ENCODE measurements around the gene MAP3K7. TPM values are rescaled to one million over a fixed set of nuclear protein-coding genes. Genes with fewer than 3 reads are reported as not detected.

The MAP3K7 gene
- total RNA-seq (2016; rRNA removed; fragmentation: Illumina TruSeq; extraction: Trizol), result 24.4 and 29.6 TPM in 2 replicates
- 3.9 TPM in 2 replicates for total RNA-seq (2016; cell fraction: cytosol; rRNA removed; fragmentation: Illumina TruSeq; extraction: Trizol; ENCODE audit: low read depth)
- total RNA-seq (2016; cell fraction: insoluble cytoplasmic fraction; rRNA removed; fragmentation: Illumina TruSeq; extraction: Trizol), result 22.6 and 28.8 TPM in 2 replicates
- 11.5 and 12.4 TPM in 2 replicates for total RNA-seq (2016; cell fraction: membrane; rRNA removed; fragmentation: Illumina TruSeq; extraction: Trizol)
- 36.1 and 36.5 TPM in 2 replicates for total RNA-seq (2016; cell fraction: nucleus; rRNA removed; fragmentation: Illumina TruSeq; extraction: Trizol)
- 22.0 and 24.1 TPM in 2 replicates for polyA plus RNA-seq (2011; rRNA removed)
- polyA plus RNA-seq (2011; cell fraction: cytosol; rRNA removed), result 8.9 and 12.7 TPM in 2 replicates
- 38.1 and 41.8 TPM in 2 replicates for polyA plus RNA-seq (2011; cell fraction: nucleus; rRNA removed)
- polyA plus RNA-seq (2012), result 13.8 and 18.7 TPM in 2 replicates
- polyA plus RNA-seq (2016; cell fraction: cytosol; fragmentation: Illumina TruSeq; extraction: Trizol; ENCODE audit: low read depth), result 1.4 and 2.1 TPM in 2 replicates
- polyA plus RNA-seq (2016; cell fraction: insoluble cytoplasmic fraction; fragmentation: Illumina TruSeq; extraction: Trizol; ENCODE audit: low read depth), result 30.8 and 32.7 TPM in 2 replicates
- 6.8 and 6.9 TPM in 2 replicates for polyA plus RNA-seq (2016; cell fraction: membrane; fragmentation: Illumina TruSeq; extraction: Trizol; ENCODE audit: low read depth)
- polyA plus RNA-seq (2016; cell fraction: nucleus; fragmentation: Illumina TruSeq; extraction: Trizol; ENCODE audit: insufficient read depth, low read depth), result 46.8 and 49.3 TPM in 2 replicates
- 13.7 and 18.2 TPM in 2 replicates for polyA minus RNA-seq (2011; rRNA and poly(A)+ RNA removed; ENCODE audit: low replicate concordance)
- 10.4 and 10.6 TPM in 2 replicates for polyA minus RNA-seq (2011; cell fraction: cytosol; rRNA and poly(A)+ RNA removed)
- 81.5 and 83.7 TPM in 2 replicates for polyA minus RNA-seq (2011; cell fraction: nucleus; rRNA and poly(A)+ RNA removed)
- Bru-seq, nascent RNA, result percentile 86 among the genes with signal in this experiment
- percentile 80 among the genes with signal in this experiment for BruChase-seq, experiment 1, labeled RNA remaining after a 6-hour chase
- percentile 81 among the genes with signal in this experiment for BruChase-seq, experiment 2, labeled RNA remaining after a 2-hour chase
- long read RNA-seq, experiment 1, full-length matches to known transcripts, result 27 of 42 reads
- long read RNA-seq, experiment 1, partial matches to known transcripts, result 5 of 42 reads
- long read RNA-seq, experiment 1, other reads (novel, unspliced or antisense), result 10 of 42 reads
- long read RNA-seq, experiment 2, full-length matches to known transcripts, result 10 of 37 reads
- long read RNA-seq, experiment 2, partial matches to known transcripts, result 1 of 37 reads
- long read RNA-seq, experiment 2, other reads (novel, unspliced or antisense), result 26 of 37 reads

DNA sequence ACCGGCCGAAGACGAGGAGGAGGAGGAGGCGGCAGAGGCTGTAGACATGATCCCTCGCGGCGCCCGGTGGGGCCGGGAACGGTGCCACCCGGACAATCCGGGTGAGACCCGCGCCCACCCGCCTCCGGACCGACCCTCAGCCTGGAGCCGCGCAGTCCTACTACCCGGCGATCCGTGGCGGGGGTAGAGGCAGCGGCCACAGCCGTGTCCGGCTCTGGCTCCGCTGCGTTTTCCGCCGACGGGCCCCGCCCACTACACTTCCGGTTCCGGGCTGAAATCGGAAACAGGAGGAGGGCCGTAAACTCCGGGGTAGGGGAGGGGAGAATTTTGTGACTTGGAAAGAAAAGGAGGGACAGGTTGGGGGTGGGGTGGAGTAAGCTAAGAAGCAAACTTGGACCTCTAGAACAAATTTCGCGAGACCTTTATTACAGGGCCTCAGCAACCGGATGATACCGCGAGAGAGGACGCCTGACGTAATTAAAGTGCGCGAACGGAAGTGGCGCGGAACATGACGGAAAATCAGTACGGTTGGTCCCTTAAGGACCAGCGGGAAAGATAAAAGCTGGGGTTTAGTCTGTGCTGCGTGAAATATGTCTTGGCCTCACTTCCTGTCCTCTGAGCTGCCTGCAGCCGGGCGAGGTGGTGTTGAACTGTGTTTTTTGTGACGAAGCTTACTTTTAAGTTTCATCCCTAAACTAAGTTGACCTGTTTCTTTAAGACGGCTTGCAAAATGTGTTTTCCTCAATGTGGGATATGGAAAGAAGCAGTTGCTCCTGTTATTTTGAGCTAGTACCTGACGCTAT is at the start of gene MAP3K7:
TSS of gene MAP3K7 (minus strand) at position 237 of the 803 bp plus-strand sequence. CDS start at position 48, 189 bp downstream.
- no peaks in the 10 kb centered on the region for H3K9me3 ChIP-seq (ENCODE audit: low read length)
- FAIRE-seq (peak; percentile 89), ATAC-seq (peak; percentile 97), DNase-seq (ENCODE audit: low spot score) (peak; percentile 95)
- 2% methylated on average over 23 of the region's 58 CpGs for WGBS (ENCODE audit: low lambda C conversion rate)
- BruUV-seq (replicated peaks), result no TSS peak
- H3K9ac ChIP-seq (ENCODE audit: insufficient read depth, low read depth, low read length), result peak within 1 kb of the TSS; percentile 96
- no peaks in the 10 kb centered on the region; a peak in 1 of 5 replicates for H3K27me3 ChIP-seq (ENCODE audit: control insufficient read depth in 1 of 2, insufficient read depth in 2 of 2, low read length in 2 of 2)
- in situ Hi-C loops (cut with HindIII; ENCODE audit: extremely low pct_ligation_motif_present, low pct_unique_long_range_greater_than_20kb), result no loop called here
- intact Hi-C loops (cut with micrococcal nuclease; ENCODE audit: unreplicated experiment), result loop anchor here (2.0 to 10.0 kb wide), 2 partner anchors 84 to 642 kb away; no protein-coding TSS in a partner anchor
- peaks cover 44% of the 10 kb centered on the region for H3K79me2 ChIP-seq (ENCODE audit: insufficient read depth, low read length)
- ChIA-PET CTCF (ENCODE audit: low intra/inter-chr PET ratio, low total read pairs) (no interaction called here), POLR2A (no interaction called here)
- H3K27ac ChIP-seq (ENCODE audit: extremely low read length, insufficient read depth, low read length), result peak within 1 kb of the TSS; percentile 86
- H3K4me2 ChIP-seq (ENCODE audit: low read depth, low read length), result peak within 1 kb of the TSS; percentile 86
- peaks cover 32% of the 10 kb centered on the region for H3K4me1 ChIP-seq (ENCODE audit: insufficient read depth, low read length)
- H3K4me3 ChIP-seq (replicated peaks in 1 of 3; ENCODE audit: insufficient read depth in 1 of 3, low read depth in 2 of 3, low read length in 3 of 3), result peak within 1 kb of the TSS; percentile 97 to 100 (median 99)
- H3K36me3 ChIP-seq (replicated peaks in 1 of 2; ENCODE audit: control insufficient read depth in 1 of 2, insufficient read depth in 2 of 2, low read length in 2 of 2), result no peaks in the 10 kb centered on the region
- peak within 1 kb of the TSS; percentile 95 for H2AFZ ChIP-seq (ENCODE audit: low read length)
- H4K20me1 ChIP-seq (ENCODE audit: insufficient read depth, low read length), result peaks cover 13% of the 10 kb centered on the region; the same call in 1 of the 2 replicates
- no peak for TF ChIP-seq TERF1 (CRISPR knock-in tag; IDR thresholded peaks at IDR 0.05)
- TF ChIP-seq SOX13 (IDR thresholded peaks at IDR 0.05), result no peak
- TF ChIP-seq SOX13 (CRISPR knock-in tag; conservative IDR thresholded peaks at IDR 0.05 in 1 of 2, IDR thresholded peaks at IDR 0.05 in 1 of 2), result no peak
- 0 out of 2 replicates have a peak, but pooled peaks have one; percentile 21 for TF ChIP-seq DZIP1 (CRISPR knock-in tag; IDR thresholded peaks at IDR 0.05)
- no peak for TF ChIP-seq ZMYM3 (CRISPR knock-in tag; IDR thresholded peaks at IDR 0.05)
- 0 out of 2 replicates have a peak, but pooled peaks have one; percentile 48 for TF ChIP-seq SMAD3 (CRISPR knock-in tag; IDR thresholded peaks at IDR 0.05)
- no peak for TF ChIP-seq MEIS1 (CRISPR knock-in tag; IDR thresholded peaks at IDR 0.05; ENCODE audit: borderline replicate concordance)
- no peak for TF ChIP-seq ZNF207 (IDR thresholded peaks at IDR 0.05; ENCODE audit: borderline replicate concordance)
- TF ChIP-seq NR2C2 (CRISPR knock-in tag; IDR thresholded peaks at IDR 0.05; ENCODE audit: borderline replicate concordance), result peak; percentile 90
- TF ChIP-seq ZNF224 (CRISPR knock-in tag; IDR thresholded peaks at IDR 0.05), result no peak
- no peak for TF ChIP-seq ZNF564 (CRISPR knock-in tag; IDR thresholded peaks at IDR 0.05)
- no peak for TF ChIP-seq KDM1A (CRISPR knock-in tag; IDR thresholded peaks at IDR 0.05)
- no peak for TF ChIP-seq MBD4 (IDR thresholded peaks at IDR 0.05; ENCODE audit: borderline replicate concordance, low read length)
- TF ChIP-seq MYNN (CRISPR knock-in tag; IDR thresholded peaks at IDR 0.05; ENCODE audit: low read depth), result no peak
